Stimulated activated CD4-positive, alpha-beta T cell treated with anti-CD3 and anti-CD28 coated beads, Interleukin-1b, Interleukin-23, amount 100 ng/mL, for 4 hours (primary cell): Measurements from ENCODE around the gene PAPPA2.

Source experiments
- DNase-seq, 2 donors: peaks; one replicate each; pipeline ENCODE4 v3.0.0-alpha.2; 2020; ENCODE audit warnings: low read depth in 2 of 2

The PAPPA2 gene

GRCh38 chr1:176494436-176494835 is 31.5 kb downstream of the PAPPA2 start:
- no peak for DNase-seq

- no peak for DNase-seq
Measured at GRCh38 chr1:176499671-176500070, 36.7 kb downstream of the PAPPA2 start.

GRCh38 chr1:176501599-176501998 is 38.6 kb downstream of the PAPPA2 start:
- DNase-seq, result no peak

GRCh38 chr1:176504848-176505553 is 42.0 kb downstream of the PAPPA2 start:
- no peak for DNase-seq

GRCh38 chr1:176512966-176513365 is 50.0 kb downstream of the PAPPA2 start:
- DNase-seq, result no peak

GRCh38 chr1:176515310-176515709 is 52.3 kb downstream of the PAPPA2 start:
- no peak for DNase-seq

- no peak for DNase-seq
Measured at GRCh38 chr1:176517484-176517883, 54.5 kb downstream of the PAPPA2 start.

- no peak for DNase-seq
Measured at GRCh38 chr1:176521211-176521610, 58.2 kb downstream of the PAPPA2 start.

GRCh38 chr1:176522310-176522845 is 59.4 kb downstream of the PAPPA2 start:
- DNase-seq, result no peak

GRCh38 chr1:176529395-176530090 is 66.6 kb downstream of the PAPPA2 start:
- no peak for DNase-seq

GRCh38 chr1:176531036-176531435 is 68.1 kb downstream of the PAPPA2 start:
- DNase-seq, result no peak

GRCh38 chr1:176531921-176532897 is 69.2 kb downstream of the PAPPA2 start:
- DNase-seq, result no peak

GRCh38 chr1:176533020-176533419 is 70.0 kb downstream of the PAPPA2 start:
- no peak for DNase-seq

GRCh38 chr1:176536588-176536987 is 73.6 kb downstream of the PAPPA2 start:
- DNase-seq, result no peak

GRCh38 chr1:176539018-176539417 is 76.0 kb downstream of the PAPPA2 start:
- DNase-seq, result no peak

- no peak for DNase-seq
Measured at GRCh38 chr1:176540428-176540827, 77.5 kb downstream of the PAPPA2 start.

- no peak for DNase-seq
Measured at GRCh38 chr1:176541663-176542062, 78.7 kb downstream of the PAPPA2 start.

- DNase-seq, result no peak
Measured at GRCh38 chr1:176542352-176542751, 79.4 kb downstream of the PAPPA2 start.

GRCh38 chr1:176543360-176544129 is 80.6 kb downstream of the PAPPA2 start:
- DNase-seq, result no peak

GRCh38 chr1:176545034-176545639 is 82.2 kb downstream of the PAPPA2 start:
- no peak for DNase-seq

- no peak for DNase-seq
Measured at GRCh38 chr1:176546825-176547224, 83.8 kb downstream of the PAPPA2 start.
